Activated CD8-positive, alpha-beta T cell treated with anti-CD3 and anti-CD28 coated beads for 36 hours (primary cell): Measurements from ENCODE around the gene PSMC3IP. TPM values are rescaled to one million over a fixed set of nuclear protein-coding genes. Genes with fewer than 3 reads are reported as not detected.

Experiments used
- ATAC-seq: fragments of 200-7000 bp; cut with Tn5 transposase; one replicate; pipeline ENCODE4 v1.10.0; 2021; ENCODE audit warnings: mild to moderate bottlenecking, moderate library complexity
- CTCF ChIA-PET: fragments of 350-600 bp; sonication (Branson Sonifier 250); formaldehyde crosslinking; loops from one replicate; lab custom pipeline; 2021; ENCODE audit warnings: antibody characterized with exemption; lab: Charles Lee
- POLR2A ChIA-PET: fragments of 350-600 bp; sonication (Branson Sonifier 250); formaldehyde crosslinking; loops from one replicate; lab custom pipeline; 2021; ENCODE audit warnings: antibody characterized with exemption; lab: Charles Lee
- DNase-seq: peaks from one replicate; pipeline ENCODE4 v3.0.0-alpha.2; 2020
- H3K27ac Mint-ChIP-seq: one replicate; pipeline ENCODE4 v1.8.0; 2021; ENCODE audit warnings: mild to moderate bottlenecking, mixed read lengths
- H3K27me3 Mint-ChIP-seq: one replicate; pipeline ENCODE4 v1.8.0; 2021; ENCODE audit warnings: mixed read lengths
- H3K36me3 Mint-ChIP-seq: one replicate; pipeline ENCODE4 v1.8.0; 2021; ENCODE audit warnings: low read depth, mixed read lengths
- H3K4me1 Mint-ChIP-seq: one replicate; pipeline ENCODE4 v1.8.0; 2021; ENCODE audit warnings: low read depth, mixed read lengths
- H3K4me3 Mint-ChIP-seq: one replicate; pipeline ENCODE4 v1.8.0; 2021; ENCODE audit warnings: mild to moderate bottlenecking, moderate library complexity, mixed read lengths
- H3K9me3 Mint-ChIP-seq: one replicate; pipeline ENCODE4 v1.8.0; 2021; ENCODE audit warnings: mixed read lengths
- CTCF ChIP-seq: fragments of 200-600 bp; IDR thresholded peaks from one replicate; pipeline ENCODE4 v1.8.0; 2022; ENCODE audit warnings: antibody characterized with exemption, mild to moderate bottlenecking
- intact Hi-C: fragments of 100-400 bp; cut with micrococcal nuclease; formaldehyde crosslinking; loops from one replicate; pipeline ENCODE4 v1.10.0; 2022
- total RNA-seq, 2 experiments: library from RNA; stranded (reverse); gene quantifications; one replicate each; pipeline ENCODE4 v1.2.3, GENCODE V29; 2021

PSMC3IP gene
- total RNA-seq, 2 experiments from 2014 or later: 18.1 to 21.4 TPM

GRCh38 chr17:42573095-42573494 lies 4.4 kb downstream of the PSMC3IP start:
- ChIA-PET CTCF (interaction anchor here (2.1 kb wide), 1 partner anchor 24 kb away, joined by 7 read pairs; no protein-coding TSS in a partner anchor), POLR2A (interaction anchor here (0.9 to 1.0 kb wide), 2 partner anchors 110 to 124 kb away, joined by 3 read pairs; no protein-coding TSS in a partner anchor)
- Mint-ChIP-seq H3K27ac (peak overlapping the region; percentile 76), H3K4me1 (peaks cover 45% of the 10 kb centered on the region), H3K4me3 (no peak overlapping the region), H3K27me3 (no peaks in the 10 kb centered on the region), H3K36me3 (peaks cover 69% of the 10 kb centered on the region), H3K9me3 (no peaks in the 10 kb centered on the region)
- TF ChIP-seq CTCF: no peak
- intact Hi-C loops: no loop called here
- ATAC-seq (no peak), DNase-seq (no peak)

GRCh38 chr17:42571435-42572225 lies 5.9 kb downstream of the PSMC3IP start:
- TF ChIP-seq CTCF: no peak
- CTCF ChIA-PET: no interaction called here
- intact Hi-C loops: no loop called here
- POLR2A ChIA-PET: interaction anchor here (0.6 to 1.3 kb wide), 2 partner anchors 14 to 39 kb away, joined by 4 to 5 read pairs; no protein-coding TSS in a partner anchor
- Mint-ChIP-seq H3K9me3 (no peaks in the 10 kb centered on the region), H3K4me1 (peaks cover 49% of the 10 kb centered on the region), H3K4me3 (no peak overlapping the region), H3K36me3 (peaks cover 70% of the 10 kb centered on the region), H3K27ac (no peak overlapping the region), H3K27me3 (no peaks in the 10 kb centered on the region)
- ATAC-seq (no peak), DNase-seq (no peak)

GRCh38 chr17:42568341-42569111 lies 9.0 kb downstream of the PSMC3IP start:
- DNase-seq (no peak), ATAC-seq (no peak)
- intact Hi-C loops: no loop called here
- TF ChIP-seq CTCF: no peak
- peaks cover 63% of the 10 kb centered on the region for H3K36me3 Mint-ChIP-seq
- H3K27me3 Mint-ChIP-seq: no peaks in the 10 kb centered on the region
- H3K4me1 Mint-ChIP-seq: peaks cover 46% of the 10 kb centered on the region
- peak overlapping the region; percentile 93 for H3K27ac Mint-ChIP-seq
- CTCF ChIA-PET: interaction anchor here (2.9 to 7.5 kb wide), 2 partner anchors 8 to 111 kb away, joined by 8 to 70 read pairs; partner anchors contain the start of gene PSMC3IP
- no peaks in the 10 kb centered on the region for H3K9me3 Mint-ChIP-seq
- peak overlapping the region; percentile 96 for H3K4me3 Mint-ChIP-seq
- POLR2A ChIA-PET: interaction anchor here (1.4 to 7.8 kb wide), 3 partner anchors 9 to 106 kb away, joined by 3 to 61 read pairs (median 6); partner anchors contain the start of genes PSMC3IP, RETREG3 and TUBG1

- POLR2A ChIA-PET: interaction anchor here (0.6 to 7.8 kb wide), 7 partner anchors 8 to 376 kb away, joined by 3 to 61 read pairs (median 4); partner anchors contain the start of gene PSMC3IP
- Mint-ChIP-seq H3K9me3 (no peaks in the 10 kb centered on the region), H3K4me3 (peak within 1 kb of the TSS; percentile 96), H3K4me1 (peaks cover 52% of the 10 kb centered on the region), H3K27ac (peak within 1 kb of the TSS; percentile 93), H3K27me3 (no peaks in the 10 kb centered on the region), H3K36me3 (peaks cover 59% of the 10 kb centered on the region)
- TF ChIP-seq CTCF: no peak
- DNase-seq (peak; percentile 93), ATAC-seq (peak; percentile 72)
- intact Hi-C loops: no loop called here
- CTCF ChIA-PET: interaction anchor here (1.6 to 7.5 kb wide), 3 partner anchors 10 to 197 kb away, joined by 4 to 70 read pairs (median 8); partner anchors contain the start of gene PSMC3IP
Observed at GRCh38 chr17:42566883-42567573, 10.5 kb downstream of the PSMC3IP start, which contains the start of gene MLX. TSS of gene MLX (plus strand) at chr17:42567100. CDS start at chr17:42567125, 25 bp downstream.
